OCI-LY7 (cell line): ENCODE measurements around the gene HACL1.

ENCODE experiments used
- CTCF ChIP-seq: fragments of 200-600 bp; sonication (generic); conservative IDR thresholded peaks from 2 replicates; pipeline ENCODE4 v1.5.1; 2014; ENCODE audit warnings: mild to moderate bottlenecking, antibody characterized with exemption, low read length, moderate library complexity, mixed read lengths
- EZH2phosphoT487 ChIP-seq: fragments of 200-600 bp; sonication (generic); IDR thresholded peaks from 2 replicates; pipeline ENCODE4 v1.6.1; 2018; ENCODE audit warnings: low read depth, borderline replicate concordance, mild to moderate bottlenecking, mixed run types, antibody characterized with exemption, low read length, moderate library complexity, mixed read lengths

DNA sequence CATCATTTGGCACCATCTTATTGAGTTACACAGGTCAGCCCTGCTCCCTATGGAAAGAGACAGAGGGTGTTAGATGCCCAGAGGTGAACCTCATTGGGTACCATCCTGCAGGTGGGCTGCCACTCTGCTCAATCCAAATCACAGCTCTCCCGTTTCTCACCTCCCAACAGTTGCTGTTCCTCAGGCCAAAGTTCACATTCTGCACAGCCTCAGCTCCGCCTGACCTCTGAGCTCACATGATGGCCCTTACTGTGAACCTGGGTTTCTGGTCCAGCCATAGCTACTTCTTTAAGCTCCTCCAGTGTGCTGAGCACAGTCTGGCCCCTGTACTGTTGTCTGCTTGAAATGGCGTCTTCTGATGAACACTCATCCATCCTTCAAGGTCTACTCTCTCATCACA is 48.0 kb upstream of the HACL1 start:
- TF ChIP-seq CTCF (no peak), EZH2phosphoT487 (no peak)
